Right lobe of liver (tissue), 6 donors: ENCODE results near the gene ART5. TPM values are rescaled to one million over a fixed set of nuclear protein-coding genes. Genes with fewer than 3 reads are reported as not detected.

ENCODE experiments used
- ATAC-seq, 4 donors: fragments of 200-7000 bp; cut with Tn5 transposase; one replicate each; pipeline ENCODE4 v1.9.1; 2020; ENCODE audit warnings: mild to moderate bottlenecking in 4 of 4, moderate library complexity in 4 of 4
- DNase-seq, 3 donors: peaks; one replicate each; pipeline ENCODE4 v3.0.0-alpha.2; 2020
- H3K27ac ChIP-seq, 3 donors: fragments of 200-600 bp; one replicate each; pipeline ENCODE4 v1.8.0; 2022
- H3K27me3 ChIP-seq, 2 donors: fragments of 200-600 bp; one replicate each; pipeline ENCODE4 v1.8.0; 2022
- H3K36me3 ChIP-seq, 4 donors: fragments of 200-600 bp; sonication (generic) in 1 of 4; one replicate each; pipeline versions ENCODE4 v1.5.1 to v1.8.0; 2017 to 2022; ENCODE audit warnings: control low read depth in 1 of 4
- H3K4me1 ChIP-seq, 4 donors: fragments of 200-600 bp; sonication (generic) in 1 of 4; one replicate each; pipeline versions ENCODE4 v1.5.1 to v1.8.0; 2017 to 2022; ENCODE audit warnings: control low read depth in 1 of 4
- H3K4me3 ChIP-seq, 3 donors: fragments of 200-600 bp; one replicate each; pipeline ENCODE4 v1.8.0; 2022
- H3K9me3 ChIP-seq, 4 donors: fragments of 200-600 bp; sonication (generic) in 1 of 4; one replicate each; pipeline versions ENCODE4 v1.5.1 to v1.8.0; 2017 to 2022; ENCODE audit warnings: control low read depth in 1 of 4
- CTCF ChIP-seq, 4 donors: fragments of 200-600 bp in 3 of 4; fragments of 450-650 bp in 1 of 4; IDR thresholded peaks; one replicate each; pipeline versions ENCODE4 v1.5.1 to v1.8.0; 2016 to 2022; ENCODE audit warnings: antibody characterized with exemption in 4 of 4, mild to moderate bottlenecking in 2 of 4
- POLR2A ChIP-seq: fragments of 450-650 bp; IDR thresholded peaks from one replicate; pipeline ENCODE4 v1.6.1; 2017; ENCODE audit warnings: antibody characterized with exemption, mild to moderate bottlenecking
- WGBS: methylation state at CpG from one replicate; pipeline ENCODE4 v1.1.6; 2018; ENCODE audit warnings: low coverage, low lambda C conversion rate; ENCODE audit not compliant: insufficient coverage; ENCODE audit errors: missing lambda C conversion rate; 5-methylcytosine and 5-hydroxymethylcytosine counted together
- intact Hi-C, 2 donors: fragments of 100-400 bp; cut with DNase I; formaldehyde crosslinking; loops; one replicate each; pipeline versions ENCODE4 v1.11.2 to v1.14.1; 2022
- long read RNA-seq: library from polyadenylated mRNA; unstranded; transcript quantifications from one replicate; pipeline ENCODE4 v2.0.0, GENCODE V29; 2019
- total RNA-seq, 6 experiments: library from RNA; depleted of rRNA in 2 of 6; stranded (reverse); fragments of >200 nt in 2 of 6; fragmentation: NEBNext Ultra II Directional in 3 of 6; extraction: Animal tissue kit (Norgen Biotek cat#: 25700) in 3 of 6; gene quantifications; one replicate each; pipeline versions ENCODE4 v1.1.0 to v1.2.4, GENCODE V29; 2016 to 2023
- donor health status: DM: no; HTN: yes; CAD: no.
- donor health status: DM: no; HTN: no; CAD: no.
- donor health status: DM: no; HTN: no; CAD: no.
- donor health status: DM: no; HTN: yes; CAD: no.
- donor health status: DM: no; HTN: yes; CAD: no.

The ART5 gene
- under 1 TPM in 2 of 6 experiments, not detected in 4; 0.35 to 0.59 TPM for total RNA-seq
- long read RNA-seq = 0 reads

DNA sequence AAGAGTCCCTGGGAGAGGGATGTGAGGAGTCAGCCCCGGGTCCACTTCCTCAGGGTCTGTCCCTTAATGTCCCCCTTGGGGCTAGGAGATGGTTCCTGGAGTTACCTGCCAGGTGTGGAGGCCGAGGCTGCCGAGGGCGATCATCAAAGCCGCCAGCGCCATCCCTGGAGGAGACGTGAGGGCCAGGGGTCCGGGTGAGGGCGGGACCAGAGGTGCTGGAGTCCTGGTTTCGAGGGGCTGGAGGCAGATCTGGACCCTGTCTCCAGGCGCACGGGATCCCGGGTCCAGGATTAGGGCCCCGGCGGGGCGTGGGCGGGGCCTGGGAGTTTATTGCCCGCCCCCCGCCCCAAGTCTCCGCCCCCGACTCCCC lies at the start of gene ART5:
ART5 (minus strand) TSS at position 292 of the 370 bp plus-strand sequence; CDS start at position 162, 130 bp downstream.
- intact Hi-C loops = no loop called here
- WGBS = 15% methylated on average over 9 of the region's 21 CpGs
- peaks cover 0 to 6% (median 2%) of the 10 kb centered on the region in 4 donors for H3K4me1 ChIP-seq
- H3K27me3 ChIP-seq = no peaks in the 10 kb centered on the region
- no peak for TF ChIP-seq CTCF (IDR thresholded peaks at IDR 0.05)
- TF ChIP-seq POLR2A = no peak
- peak within 1 kb of the TSS; percentile 43 to 65 (median 54) for H3K4me3 ChIP-seq
- DNase-seq = no peak
- no peak for ATAC-seq
- peak within 1 kb of the TSS in 1 of 3 donors; percentile 49 for H3K27ac ChIP-seq
- no peaks in the 10 kb centered on the region for H3K36me3 ChIP-seq
- H3K9me3 ChIP-seq = no peaks in the 10 kb centered on the region

DNA sequence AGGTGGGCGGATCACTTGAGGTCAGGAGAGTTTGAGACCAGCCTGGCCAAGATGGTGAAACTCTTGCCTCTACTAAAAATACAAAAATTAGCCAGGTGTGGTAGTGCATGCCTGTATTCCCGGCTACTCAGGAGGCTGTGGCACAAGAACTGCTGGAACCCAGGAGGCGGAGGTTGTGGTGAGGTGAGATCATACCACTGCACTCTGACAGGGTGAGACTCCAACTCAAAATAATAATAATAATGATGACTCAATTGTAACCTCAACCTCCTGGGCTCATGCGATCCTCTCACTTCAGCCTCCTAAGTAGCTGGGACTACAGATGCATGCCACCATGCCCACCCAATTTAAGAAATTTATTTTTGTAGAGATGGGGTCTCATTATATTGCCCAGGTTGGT lies 45.0 kb upstream of the ART5 start:
- Histone ChIP-seq H3K4me3 (no peak overlapping the region), H3K27ac (no peak overlapping the region), H3K4me1 (peaks cover 0 to 12% (median 0%) of the 10 kb centered on the region in 4 donors), H3K9me3 (no peaks in the 10 kb centered on the region), H3K36me3 (peaks cover 10 to 56% (median 29%) of the 10 kb centered on the region in 4 donors), H3K27me3 (no peaks in the 10 kb centered on the region)
- intact Hi-C loops = no loop called here
- ATAC-seq (no peak), DNase-seq (no peak)
- 75% methylated on average over 4 of the region's 4 CpGs for WGBS
- TF ChIP-seq CTCF (IDR thresholded peaks at IDR 0.05) (no peak), POLR2A (no peak)

- no peak overlapping the region for H3K4me3 ChIP-seq
- H3K27ac ChIP-seq = no peak overlapping the region
- peaks cover 10 to 56% (median 32%) of the 10 kb centered on the region in 4 donors for H3K36me3 ChIP-seq
- 75% methylated on average over 2 of the region's 7 CpGs for WGBS
- intact Hi-C loops = no loop called here
- DNase-seq = no peak
- peaks cover 0 to 12% (median 0%) of the 10 kb centered on the region in 4 donors for H3K4me1 ChIP-seq
- TF ChIP-seq POLR2A (no peak), CTCF (IDR thresholded peaks at IDR 0.05) (no peak)
- H3K9me3 ChIP-seq = no peaks in the 10 kb centered on the region
- no peaks in the 10 kb centered on the region for H3K27me3 ChIP-seq
- ATAC-seq = no peak
Measured at GRCh38 chr11:3685923-3686322, 44.1 kb upstream of the ART5 start.

DNA sequence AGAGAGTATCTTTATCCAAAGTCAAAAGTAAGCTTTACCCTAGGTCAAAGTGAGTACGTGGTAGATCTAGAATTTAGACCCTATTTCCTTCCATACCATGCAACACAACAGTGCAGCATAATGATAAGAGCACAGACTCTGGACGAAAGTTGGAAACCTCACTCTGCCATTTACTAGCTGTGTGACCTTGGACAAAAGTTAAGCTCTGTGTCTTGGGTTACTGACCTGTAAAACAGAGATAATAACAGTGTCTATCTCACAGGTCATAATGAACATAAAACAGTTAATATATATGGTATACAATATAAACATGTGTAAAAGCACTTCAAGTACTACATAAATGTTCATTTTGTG lies 43.0 kb upstream of the ART5 start:
- WGBS = 38% methylated on average over 2 of the region's 2 CpGs
- intact Hi-C loops = no loop called here
- Histone ChIP-seq H3K27ac (no peak overlapping the region), H3K4me3 (no peak overlapping the region), H3K36me3 (peaks cover 10 to 56% (median 34%) of the 10 kb centered on the region in 4 donors), H3K27me3 (no peaks in the 10 kb centered on the region), H3K9me3 (no peaks in the 10 kb centered on the region), H3K4me1 (peaks cover 0 to 12% (median 0%) of the 10 kb centered on the region in 4 donors)
- no peak for TF ChIP-seq CTCF (IDR thresholded peaks at IDR 0.05)
- no peak for TF ChIP-seq POLR2A
- DNase-seq = no peak
- no peak for ATAC-seq
